Thyroid gland (tissue), 4 donors: Measurements from ENCODE around the gene GGTLC2. TPM values are rescaled to one million over a fixed set of nuclear protein-coding genes. Genes with fewer than 3 reads are reported as not detected.
A peak's percentile ranks its signal among the peaks of the same experiment; 100 is the strongest.

ENCODE experiments used
- DNase-seq, 2 donors: peaks; one replicate each; pipeline ENCODE4 v3.0.0-alpha.2; 2019
- H3K27ac ChIP-seq, 3 donors: fragments of 200-600 bp; sonication (generic); 1 replicate in 2 of 3; 2 replicates in 1 of 3; pipeline ENCODE4 v1.5.1; 2016 to 2019; ENCODE audit warnings: mild to moderate bottlenecking in 1 of 3, moderate library complexity in 1 of 3
- H3K27me3 ChIP-seq: fragments of 200-600 bp; sonication (generic); one replicate; pipeline ENCODE4 v1.5.1; 2019
- H3K36me3 ChIP-seq, 2 donors: fragments of 200-600 bp; sonication (generic); one replicate each; pipeline ENCODE4 v1.5.1; 2016 to 2019
- H3K4me1 ChIP-seq, 2 donors: fragments of 200-600 bp; sonication (generic); one replicate each; pipeline ENCODE4 v1.5.1; 2017 to 2019
- H3K4me3 ChIP-seq, 3 donors: fragments of 200-600 bp; sonication (generic); replicated peaks in 1 of 3; 1 replicate in 2 of 3; 2 replicates in 1 of 3; pipeline ENCODE4 v1.5.1; 2016; ENCODE audit warnings: mild to moderate bottlenecking in 1 of 3
- H3K9me3 ChIP-seq: fragments of 200-600 bp; sonication (generic); one replicate; pipeline ENCODE4 v1.5.1; 2017
- CTCF ChIP-seq, 6 experiments: fragments of 200-600 bp in 3 of 6; fragments of 450-650 bp in 3 of 6; sonication (generic) in 3 of 6; IDR thresholded peaks; one replicate each; pipeline ENCODE4 v1.5.1; 2016 to 2019; ENCODE audit warnings: antibody characterized with exemption in 6 of 6, mild to moderate bottlenecking in 2 of 6, inconsistent platforms in 1 of 6, moderate library complexity in 1 of 6
- POLR2A ChIP-seq, 2 donors: fragments of 450-650 bp; IDR thresholded peaks; one replicate each; pipeline ENCODE4 v1.6.1; 2017; ENCODE audit warnings: antibody characterized with exemption in 2 of 2, mild to moderate bottlenecking in 2 of 2, moderate library complexity in 1 of 2
- WGBS, 2 donors: methylation state at CpG; one replicate each; pipeline ENCODE4 v1.1.5; 2017; 5-methylcytosine and 5-hydroxymethylcytosine counted together
- intact Hi-C: fragments of 100-400 bp; cut with DNase I; formaldehyde crosslinking; loops from one replicate; pipeline ENCODE4 v1.15.1; 2023
- total RNA-seq, 4 donors: library from RNA; depleted of rRNA; stranded (reverse); fragments of >200 nt; gene quantifications; one replicate each; pipeline ENCODE4 v1.2.3, GENCODE V29; 2016

GGTLC2 gene
- total RNA-seq, 4 donors from 2014 or later: 0.45 to 2.6 TPM; not detected in 2

GRCh38 chr22:22674467-22674866 is 30.1 kb downstream of the GGTLC2 start:
- DNase-seq: peak; percentile 63 to 74
- Histone ChIP-seq H3K27me3 (no peaks in the 10 kb centered on the region), H3K4me3 (no peak overlapping the region), H3K36me3 (no peaks in the 10 kb centered on the region), H3K4me1 (peaks cover 10 to 12% of the 10 kb centered on the region in 2 donors), H3K9me3 (no peaks in the 10 kb centered on the region), H3K27ac (no peak overlapping the region)
- 28 to 48% methylated on average over 4 of the region's 4 CpGs for WGBS, 2 donors
- intact Hi-C loops: no loop called here
- TF ChIP-seq POLR2A (IDR thresholded peaks at IDR 0.05): no peak
- TF ChIP-seq CTCF (IDR thresholded peaks at IDR 0.05): no peak

- intact Hi-C loops: no loop called here
- TF ChIP-seq POLR2A (IDR thresholded peaks at IDR 0.05) (no peak), CTCF (IDR thresholded peaks at IDR 0.05) (no peak)
- H3K4me1 ChIP-seq: peaks cover 3 to 4% of the 10 kb centered on the region in 2 donors
- H3K4me3 ChIP-seq: no peak overlapping the region
- H3K27me3 ChIP-seq: no peaks in the 10 kb centered on the region
- H3K9me3 ChIP-seq: no peaks in the 10 kb centered on the region
- no peak overlapping the region for H3K27ac ChIP-seq
- no peak for DNase-seq
- H3K36me3 ChIP-seq: no peaks in the 10 kb centered on the region
- 93 to 96% methylated on average over 4 of the region's 4 CpGs for WGBS, 2 donors
These were observed 34.6 kb downstream of the GGTLC2 start for GRCh38 chr22:22678970-22679369.

GRCh38 chr22:22680396-22680795 is 36.0 kb downstream of the GGTLC2 start:
- H3K4me1 ChIP-seq: no peaks in the 10 kb centered on the region
- no peaks in the 10 kb centered on the region for H3K36me3 ChIP-seq
- TF ChIP-seq POLR2A (IDR thresholded peaks at IDR 0.05) (no peak), CTCF (IDR thresholded peaks at IDR 0.05) (no peak)

GRCh38 chr22:22681221-22681739 is 36.9 kb downstream of the GGTLC2 start:
- peak in 1 of 2 donors; percentile 37 for DNase-seq
- Histone ChIP-seq H3K36me3 (no peaks in the 10 kb centered on the region), H3K4me3 (no peak overlapping the region), H3K9me3 (no peaks in the 10 kb centered on the region), H3K27me3 (no peaks in the 10 kb centered on the region), H3K4me1 (no peaks in the 10 kb centered on the region), H3K27ac (no peak overlapping the region)
- no peak for TF ChIP-seq POLR2A (IDR thresholded peaks at IDR 0.05)
- TF ChIP-seq CTCF (IDR thresholded peaks at IDR 0.05): no peak
- 25 to 31% methylated on average over 3 of the region's 3 CpGs for WGBS, 2 donors
- intact Hi-C loops: no loop called here

More at GRCh38 chr22:22680396-22680795, 36.0 kb downstream of the GGTLC2 start:
- H3K9me3 ChIP-seq: no peaks in the 10 kb centered on the region
- intact Hi-C loops: no loop called here
- no peak overlapping the region for H3K27ac ChIP-seq
- H3K4me3 ChIP-seq: no peak overlapping the region
- no peaks in the 10 kb centered on the region for H3K27me3 ChIP-seq
- no peak for DNase-seq
- 90 to 95% methylated on average over 4 of the region's 4 CpGs for WGBS, 2 donors

- intact Hi-C loops: no loop called here
These were observed 37.8 kb downstream of the GGTLC2 start for GRCh38 chr22:22682196-22682595.

More at GRCh38 chr22:22682196-22682595, 37.8 kb downstream of the GGTLC2 start:
- H3K27ac ChIP-seq: no peak overlapping the region
- WGBS, 2 donors: 90 to 97% methylated on average over 1 of the region's 1 CpG
- H3K36me3 ChIP-seq: no peaks in the 10 kb centered on the region
- no peak overlapping the region for H3K4me3 ChIP-seq
- no peaks in the 10 kb centered on the region for H3K27me3 ChIP-seq
- no peak for DNase-seq
- no peaks in the 10 kb centered on the region for H3K9me3 ChIP-seq
- no peaks in the 10 kb centered on the region for H3K4me1 ChIP-seq
- TF ChIP-seq CTCF (IDR thresholded peaks at IDR 0.05) (no peak), POLR2A (IDR thresholded peaks at IDR 0.05) (no peak)
